Measurements from ENCODE around the gene FSTL5. TPM values are rescaled to one million over a fixed set of nuclear protein-coding genes. Genes with fewer than 3 reads are reported as not detected.
A peak's percentile ranks its signal among the peaks of the same experiment; 100 is the strongest.

FSTL5 gene
- total RNA-seq, 1 donor from 2014 or later: not detected

DNA sequence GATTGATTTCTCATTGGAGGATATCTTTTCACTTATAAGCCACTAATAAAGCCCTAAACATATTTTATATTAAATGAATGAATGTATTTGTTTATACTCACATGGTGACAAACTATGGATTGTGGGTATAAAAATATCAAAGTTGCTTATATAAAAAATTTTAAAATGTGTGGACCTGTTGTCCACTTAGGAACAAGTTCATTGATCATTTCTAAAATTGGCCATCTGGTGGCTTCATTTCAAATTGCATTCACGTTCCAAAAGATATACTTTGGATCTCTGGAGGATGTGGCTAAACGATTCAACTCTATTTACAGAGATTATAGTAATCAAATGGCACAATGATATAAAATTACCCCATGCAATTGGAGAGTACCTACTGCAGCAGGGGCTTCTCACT, 32.5 kb downstream of the FSTL5 start:
- DNase-seq (ENCODE audit: low read depth): no peak
- no peak overlapping the region for H3K4me3 ChIP-seq (ENCODE audit: low read depth, low read length)
- TF ChIP-seq, protein P1, sequence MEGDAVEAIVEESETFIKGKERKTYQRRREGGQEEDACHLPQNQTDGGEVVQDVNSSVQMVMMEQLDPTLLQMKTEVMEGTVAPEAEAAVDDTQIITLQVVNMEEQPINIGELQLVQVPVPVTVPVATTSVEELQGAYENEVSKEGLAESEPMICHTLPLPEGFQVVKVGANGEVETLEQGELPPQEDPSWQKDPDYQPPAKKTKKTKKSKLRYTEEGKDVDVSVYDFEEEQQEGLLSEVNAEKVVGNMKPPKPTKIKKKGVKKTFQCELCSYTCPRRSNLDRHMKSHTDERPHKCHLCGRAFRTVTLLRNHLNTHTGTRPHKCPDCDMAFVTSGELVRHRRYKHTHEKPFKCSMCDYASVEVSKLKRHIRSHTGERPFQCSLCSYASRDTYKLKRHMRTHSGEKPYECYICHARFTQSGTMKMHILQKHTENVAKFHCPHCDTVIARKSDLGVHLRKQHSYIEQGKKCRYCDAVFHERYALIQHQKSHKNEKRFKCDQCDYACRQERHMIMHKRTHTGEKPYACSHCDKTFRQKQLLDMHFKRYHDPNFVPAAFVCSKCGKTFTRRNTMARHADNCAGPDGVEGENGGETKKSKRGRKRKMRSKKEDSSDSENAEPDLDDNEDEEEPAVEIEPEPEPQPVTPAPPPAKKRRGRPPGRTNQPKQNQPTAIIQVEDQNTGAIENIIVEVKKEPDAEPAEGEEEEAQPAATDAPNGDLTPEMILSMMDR (conservative IDR thresholded peaks at IDR 0.05; ENCODE audit: low read depth, low read length): peak; percentile 43

DNA sequence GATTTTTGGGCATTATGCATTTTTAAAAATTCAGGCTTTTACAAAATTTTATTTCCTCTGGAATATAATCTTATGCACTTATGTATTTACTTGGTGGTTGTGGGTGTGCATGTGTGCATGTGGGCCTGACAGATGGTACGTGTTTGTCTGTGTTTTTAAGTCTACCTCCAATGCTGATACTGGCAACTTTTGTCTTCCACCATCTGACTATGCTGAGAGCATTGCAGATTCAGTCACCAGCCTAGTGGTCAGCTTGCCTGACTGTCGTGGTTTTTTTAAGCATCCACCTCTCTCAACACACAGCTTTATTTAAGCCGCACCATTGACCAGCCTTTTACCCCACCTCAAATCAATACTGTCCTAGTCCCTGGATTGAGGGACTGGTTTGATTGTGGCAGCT, 37.1 kb downstream of the FSTL5 start:
- H3K4me3 ChIP-seq (ENCODE audit: low read depth, low read length): no peak overlapping the region

DNA sequence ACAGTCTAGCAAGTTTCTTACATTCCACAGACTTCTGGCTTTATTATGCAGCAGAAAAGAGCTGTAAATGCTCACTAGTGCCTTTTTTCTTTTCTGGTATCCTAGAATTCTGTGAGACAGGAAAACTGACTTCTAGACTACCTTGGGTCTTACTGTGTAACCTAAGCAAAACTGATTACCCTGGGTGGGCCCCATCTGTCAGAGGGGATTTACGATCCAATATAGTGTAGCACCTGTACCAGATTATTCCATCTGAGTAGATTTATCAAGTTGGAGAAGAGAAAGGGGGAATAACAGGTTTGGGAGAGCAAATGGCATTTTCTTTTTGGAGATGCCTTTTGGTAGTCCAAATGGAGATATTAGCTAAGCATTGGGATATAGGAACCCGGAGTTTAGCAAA, 46.7 kb downstream of the FSTL5 start:
- TF ChIP-seq, protein P1 (conservative IDR thresholded peaks at IDR 0.05; ENCODE audit: low read depth, low read length): no peak
- H3K4me3 ChIP-seq (ENCODE audit: low read depth, low read length): no peak overlapping the region
- no peak for DNase-seq (ENCODE audit: low read depth)

More for the DNA sequence above, 37.1 kb downstream of the FSTL5 start:
- DNase-seq (ENCODE audit: low read depth): no peak
- TF ChIP-seq, protein P1 (conservative IDR thresholded peaks at IDR 0.05; ENCODE audit: low read depth, low read length): no peak

DNA sequence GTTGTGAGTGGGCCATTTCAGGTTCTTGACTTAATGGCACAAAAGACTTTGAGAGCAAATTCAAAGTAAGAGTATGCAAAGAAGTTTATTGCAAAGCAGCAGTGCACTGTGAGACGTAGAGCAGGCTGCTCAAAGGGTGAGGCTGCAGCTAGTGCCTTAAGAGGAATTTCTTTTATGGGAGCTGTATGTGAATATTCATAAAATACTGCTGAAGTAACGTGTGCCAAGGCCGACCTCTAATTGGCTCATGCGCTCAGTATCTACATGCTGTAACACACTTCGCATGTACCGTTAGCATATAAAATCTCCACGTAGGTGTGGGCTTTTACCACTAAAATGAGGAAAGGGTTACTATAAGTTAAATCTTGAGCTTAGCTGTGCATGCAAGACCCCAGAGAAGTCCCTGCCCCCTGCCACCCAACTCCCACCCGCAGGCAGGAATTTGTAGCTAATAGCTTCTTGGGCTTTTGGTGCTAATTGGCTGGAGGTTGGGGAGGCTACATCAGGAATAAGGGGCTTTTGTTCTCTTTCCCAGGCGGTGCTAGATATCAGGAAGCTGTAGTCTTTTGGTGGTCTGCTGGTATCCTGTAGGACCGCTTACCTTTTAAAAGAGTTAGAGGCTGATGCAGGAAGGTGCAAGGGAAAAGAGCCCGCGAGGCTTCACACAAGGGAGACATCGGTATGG, 47.6 kb downstream of the FSTL5 start:
- DNase-seq (ENCODE audit: low read depth): no peak
- no peak overlapping the region for H3K4me3 ChIP-seq (ENCODE audit: low read depth, low read length)
- TF ChIP-seq, protein P1 (conservative IDR thresholded peaks at IDR 0.05; ENCODE audit: low read depth, low read length): no peak

DNA sequence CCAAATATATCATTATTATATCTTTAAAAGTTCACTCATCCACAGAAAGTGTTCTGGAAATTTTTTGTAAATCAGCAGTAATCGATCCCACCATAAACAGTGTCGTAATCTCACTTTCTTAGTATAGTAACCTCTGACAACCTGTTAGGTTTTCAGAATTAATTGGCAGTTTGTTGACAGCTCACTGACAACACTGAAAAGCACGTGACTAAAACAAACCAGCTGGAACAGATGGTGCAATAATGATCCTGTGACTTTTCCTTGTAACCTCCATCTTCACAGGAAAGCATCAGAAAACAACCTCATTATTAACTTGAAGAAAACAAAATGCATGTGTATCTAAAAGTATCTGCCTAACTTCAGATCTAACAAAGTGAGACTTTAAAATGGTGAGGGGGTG, 48.5 kb downstream of the FSTL5 start:
- DNase-seq (ENCODE audit: low read depth): peak; percentile 10
- TF ChIP-seq, protein P1 (conservative IDR thresholded peaks at IDR 0.05; ENCODE audit: low read depth, low read length): no peak
- no peak overlapping the region for H3K4me3 ChIP-seq (ENCODE audit: low read depth, low read length)

DNA sequence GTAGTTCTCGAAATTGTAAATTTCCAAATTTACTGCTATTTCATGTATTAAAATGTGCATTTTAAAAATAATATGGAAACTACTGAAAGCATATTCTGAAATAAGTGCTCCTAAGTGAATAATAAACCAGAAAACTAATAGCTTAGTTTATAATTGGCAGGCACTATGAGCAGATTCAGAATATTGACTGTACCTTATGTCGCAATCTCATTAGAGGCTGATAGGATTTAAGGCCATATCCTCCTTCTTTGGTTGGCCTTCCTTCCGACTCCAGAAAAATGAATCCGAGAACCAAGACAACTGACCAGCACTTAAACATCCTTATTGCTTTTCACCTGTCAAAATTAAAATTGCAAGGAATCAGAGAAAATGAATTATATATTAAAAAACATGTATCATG, 52.7 kb downstream of the FSTL5 start:
- no peak for DNase-seq (ENCODE audit: low read depth)
- no peak overlapping the region for H3K4me3 ChIP-seq (ENCODE audit: low read depth, low read length)
- TF ChIP-seq, protein P1 (conservative IDR thresholded peaks at IDR 0.05; ENCODE audit: low read depth, low read length): no peak

Data from epithelial cell of proximal tubule (primary cell).